ENCODE data around the gene MFN1.

DNA sequence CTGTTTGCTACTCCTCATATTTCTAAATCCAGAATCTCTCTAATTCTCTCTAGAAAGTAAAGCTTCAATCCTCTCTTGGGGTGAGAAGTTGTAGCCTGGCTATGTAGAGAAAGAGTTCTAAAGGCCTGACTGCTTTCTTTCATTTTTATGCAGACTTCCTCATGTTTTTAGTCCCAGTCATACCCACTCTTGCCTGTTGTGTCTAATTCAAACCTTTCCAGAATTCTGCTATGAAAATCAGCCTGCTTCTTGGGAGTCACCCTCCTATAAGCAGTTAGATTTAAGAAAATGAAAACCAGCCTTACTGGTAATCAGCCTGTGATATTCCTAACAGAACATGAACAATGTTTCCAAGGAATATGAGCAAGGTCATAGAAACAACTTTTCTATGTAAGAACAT, 39.5 kb upstream of the MFN1 start:
- TF ChIP-seq, protein P1, sequence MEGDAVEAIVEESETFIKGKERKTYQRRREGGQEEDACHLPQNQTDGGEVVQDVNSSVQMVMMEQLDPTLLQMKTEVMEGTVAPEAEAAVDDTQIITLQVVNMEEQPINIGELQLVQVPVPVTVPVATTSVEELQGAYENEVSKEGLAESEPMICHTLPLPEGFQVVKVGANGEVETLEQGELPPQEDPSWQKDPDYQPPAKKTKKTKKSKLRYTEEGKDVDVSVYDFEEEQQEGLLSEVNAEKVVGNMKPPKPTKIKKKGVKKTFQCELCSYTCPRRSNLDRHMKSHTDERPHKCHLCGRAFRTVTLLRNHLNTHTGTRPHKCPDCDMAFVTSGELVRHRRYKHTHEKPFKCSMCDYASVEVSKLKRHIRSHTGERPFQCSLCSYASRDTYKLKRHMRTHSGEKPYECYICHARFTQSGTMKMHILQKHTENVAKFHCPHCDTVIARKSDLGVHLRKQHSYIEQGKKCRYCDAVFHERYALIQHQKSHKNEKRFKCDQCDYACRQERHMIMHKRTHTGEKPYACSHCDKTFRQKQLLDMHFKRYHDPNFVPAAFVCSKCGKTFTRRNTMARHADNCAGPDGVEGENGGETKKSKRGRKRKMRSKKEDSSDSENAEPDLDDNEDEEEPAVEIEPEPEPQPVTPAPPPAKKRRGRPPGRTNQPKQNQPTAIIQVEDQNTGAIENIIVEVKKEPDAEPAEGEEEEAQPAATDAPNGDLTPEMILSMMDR (IDR thresholded peaks at IDR 0.05): no peak
- TF ChIP-seq ZFX (IDR thresholded peaks at IDR 0.05; ENCODE audit: borderline replicate concordance): no peak
